HG02840 (cell line): ENCODE results near the gene MLPH.
"Not testable (repeated sequence)": the region's sequence is repeated elsewhere in the genome, so short reads cannot be mapped to it uniquely, and the experiment has no call there.

Experiments used
- ATAC-seq: cut with Tn5 transposase; IDR thresholded peaks from one replicate; pipeline ENCODE4 v1.9.1; 2021; ENCODE audit warnings: mild to moderate bottlenecking, moderate library complexity, moderate number of reproducible peaks; ENCODE audit not compliant: unreplicated experiment, low FRiP score

The MLPH gene

DNA sequence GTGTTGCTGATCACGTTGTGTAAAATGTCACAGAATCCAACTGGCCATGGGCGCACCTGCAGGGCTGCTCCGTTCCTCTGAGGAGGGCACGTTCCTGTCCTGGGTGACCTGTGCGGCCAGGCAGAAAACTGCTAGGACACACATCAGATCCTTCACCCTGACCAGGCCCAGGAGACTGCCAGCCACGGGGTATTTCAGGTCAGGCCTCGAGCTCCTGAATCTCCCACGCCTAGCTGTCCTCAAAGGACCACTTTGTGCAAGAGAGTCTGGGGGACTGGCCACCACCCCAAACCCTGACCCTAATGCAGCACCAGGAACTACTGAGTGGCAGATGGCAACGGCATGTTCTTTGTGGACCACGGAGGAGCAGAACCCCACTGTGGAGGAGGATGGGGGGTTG, 90.4 kb downstream of the MLPH start:
- ATAC-seq = no peak

DNA sequence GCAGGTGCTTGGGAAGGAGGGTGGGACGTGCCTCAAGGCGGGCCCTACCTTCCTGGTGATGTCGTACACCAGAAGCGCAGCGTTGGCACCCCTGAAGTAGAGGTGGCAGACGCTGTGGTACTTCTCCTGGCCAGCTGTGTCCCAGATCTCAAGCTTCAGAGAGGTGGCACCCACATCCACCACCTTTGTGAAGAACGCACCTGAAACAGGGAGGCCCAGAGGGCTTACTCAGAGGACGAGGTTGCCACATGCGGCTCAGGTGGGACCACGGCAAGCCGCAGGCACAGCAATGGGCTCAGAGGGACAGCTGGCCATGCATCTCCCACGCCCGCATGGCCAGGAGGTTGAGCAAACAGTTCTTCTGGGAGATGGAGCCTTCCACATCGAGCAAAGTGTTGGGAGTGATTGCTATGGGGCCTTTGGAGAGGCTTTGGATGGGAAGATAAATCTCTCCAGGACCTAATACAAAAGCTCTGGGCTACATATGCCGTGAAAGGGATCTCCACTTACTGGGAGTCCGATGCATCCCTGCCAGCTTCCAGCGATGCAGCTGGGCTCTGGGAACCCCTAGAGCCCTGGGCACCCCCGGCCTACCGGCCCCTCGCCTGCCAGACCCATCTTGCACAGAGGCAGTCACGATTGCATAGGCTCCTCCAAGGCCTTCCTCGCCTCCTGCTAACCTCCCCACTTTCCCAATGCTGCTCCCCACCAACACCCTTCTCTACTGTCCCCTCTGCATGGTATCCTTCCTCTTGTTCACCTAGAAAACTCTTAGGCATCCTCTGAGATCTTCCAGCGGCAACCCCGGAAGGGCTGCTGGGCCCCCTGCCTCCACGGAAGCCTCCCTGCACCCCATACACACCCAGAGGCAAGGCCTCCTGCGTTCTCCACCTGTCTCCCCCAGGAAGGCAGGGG, 91.2 kb downstream of the MLPH start:
- no peak for ATAC-seq

DNA sequence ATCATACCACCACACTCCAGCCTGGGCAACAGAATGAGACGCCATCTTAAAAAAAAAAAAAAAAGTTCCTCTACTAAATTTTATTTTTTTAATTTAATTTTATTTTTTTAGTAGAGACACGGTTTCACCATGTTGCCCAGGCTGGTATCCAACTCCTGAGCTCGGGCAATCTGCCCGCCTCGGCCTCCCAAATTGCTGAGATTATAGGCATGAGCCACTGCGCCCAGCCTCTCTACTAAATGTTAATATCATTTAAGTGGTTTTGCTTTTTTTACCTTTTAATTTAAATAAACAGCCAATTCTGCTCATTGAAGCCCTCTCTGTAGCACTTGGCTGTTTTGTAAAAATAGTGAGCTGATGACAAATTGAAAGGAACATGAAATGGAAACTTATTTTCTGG, 94.3 kb downstream of the MLPH start:
- ATAC-seq = no peak

- no peak for ATAC-seq
Measured at GRCh38 chr2:237581751-237582746, 95.0 kb downstream of the MLPH start.

DNA sequence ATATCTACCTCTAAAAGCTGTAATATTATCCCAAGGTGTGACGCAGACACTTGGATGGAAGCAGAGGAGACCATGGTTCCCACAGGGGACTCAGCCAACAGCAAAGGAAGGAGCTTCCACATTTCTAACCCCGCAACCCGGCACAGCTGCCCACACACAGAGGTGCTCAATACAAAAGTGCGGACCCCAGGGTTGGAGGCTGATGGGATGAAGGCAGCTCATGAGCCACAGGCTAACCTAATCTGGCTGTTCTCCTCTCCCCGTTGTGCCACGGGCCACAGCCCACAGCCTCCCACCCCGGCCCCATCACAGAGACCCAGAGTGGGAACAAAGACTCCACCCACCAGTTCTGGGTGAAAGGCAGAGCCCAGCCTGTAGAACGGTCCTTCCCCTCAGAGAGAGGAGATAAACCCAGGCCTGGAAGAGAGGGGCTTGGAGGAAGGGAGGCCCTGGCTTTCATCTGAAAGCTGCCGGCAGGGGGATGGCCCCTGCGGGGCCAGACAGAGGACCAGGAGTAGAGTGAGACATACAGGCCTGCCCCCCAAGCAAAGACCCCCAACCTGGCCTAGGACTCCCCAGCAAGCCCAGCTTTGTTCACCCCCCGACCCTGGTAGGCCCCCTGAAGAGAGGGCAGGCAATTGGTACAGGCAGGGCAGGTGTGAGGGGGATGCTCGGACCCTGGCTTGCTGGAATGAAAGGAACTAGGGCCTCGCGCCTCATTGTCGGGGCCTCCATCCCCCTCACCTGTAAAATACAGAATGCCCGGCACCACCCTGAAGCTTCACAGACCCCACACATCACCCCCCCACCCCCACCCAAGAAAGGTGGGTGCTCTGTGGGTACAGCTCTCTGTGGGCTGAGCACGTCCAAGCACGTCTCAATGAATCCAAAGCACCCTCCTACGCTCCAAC, 96.6 kb downstream of the MLPH start:
- ATAC-seq = no peak

DNA sequence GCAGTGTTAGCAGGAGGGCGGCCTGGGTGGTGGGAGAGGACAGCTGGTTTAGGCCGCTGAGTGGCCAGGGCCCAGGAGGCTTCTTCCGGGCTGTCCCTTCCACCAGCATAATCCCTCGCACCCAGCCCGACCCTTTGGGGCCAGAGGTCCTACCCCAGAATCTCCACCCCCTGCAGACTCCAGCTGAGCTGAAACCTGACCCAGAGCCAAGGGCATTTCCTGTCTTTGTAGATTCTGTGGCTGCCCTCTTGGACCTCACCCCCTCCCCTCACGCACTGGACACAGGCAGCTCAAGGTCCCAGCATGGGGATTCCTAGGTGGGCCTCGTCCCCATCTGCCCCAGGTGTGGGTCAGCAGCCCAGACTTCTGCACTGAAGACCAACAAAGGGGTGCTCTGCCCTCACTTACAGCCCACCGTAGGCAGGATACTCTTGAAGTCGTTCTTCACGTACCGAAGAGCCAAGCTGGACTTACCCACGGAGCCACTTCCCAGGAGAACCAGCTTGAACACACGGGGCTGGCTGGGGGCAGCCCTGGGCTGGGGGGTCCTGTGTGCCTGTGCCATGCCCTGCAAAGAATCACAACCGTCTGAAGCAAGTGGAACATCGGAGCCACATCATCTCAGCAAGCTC, 98.7 kb downstream of the MLPH start:
- ATAC-seq = no peak

DNA sequence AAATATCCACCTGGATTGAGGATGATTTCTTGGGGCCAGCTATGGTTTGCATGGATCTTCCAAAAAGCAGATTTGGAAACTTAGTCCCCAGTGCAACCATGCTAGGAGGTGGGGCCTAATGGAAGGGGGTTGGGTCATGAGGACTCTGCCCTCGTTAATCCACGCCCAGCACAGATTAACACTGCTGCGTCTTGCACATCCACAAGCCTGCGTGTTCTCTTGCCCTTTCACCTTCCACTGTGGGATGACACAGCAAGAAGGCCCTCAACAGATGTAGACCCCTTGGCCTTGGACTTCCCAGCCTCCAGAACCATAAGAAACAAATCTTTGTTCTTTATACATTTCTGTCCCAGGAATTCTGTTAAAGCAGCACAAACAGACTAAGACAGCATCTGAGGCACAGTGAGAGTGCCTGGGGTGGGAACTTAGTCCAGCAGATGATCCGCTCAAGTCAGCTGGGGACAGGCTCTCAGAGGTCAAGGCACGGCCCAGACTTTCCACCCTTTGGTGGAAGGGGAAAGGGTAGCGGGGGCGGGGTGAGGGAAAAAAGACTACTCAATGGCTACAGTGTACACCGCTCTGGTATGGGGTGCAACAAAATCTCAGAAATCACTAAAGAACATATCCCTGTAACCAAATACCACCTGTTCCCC, 101.1 kb downstream of the MLPH start:
- no peak for ATAC-seq

DNA sequence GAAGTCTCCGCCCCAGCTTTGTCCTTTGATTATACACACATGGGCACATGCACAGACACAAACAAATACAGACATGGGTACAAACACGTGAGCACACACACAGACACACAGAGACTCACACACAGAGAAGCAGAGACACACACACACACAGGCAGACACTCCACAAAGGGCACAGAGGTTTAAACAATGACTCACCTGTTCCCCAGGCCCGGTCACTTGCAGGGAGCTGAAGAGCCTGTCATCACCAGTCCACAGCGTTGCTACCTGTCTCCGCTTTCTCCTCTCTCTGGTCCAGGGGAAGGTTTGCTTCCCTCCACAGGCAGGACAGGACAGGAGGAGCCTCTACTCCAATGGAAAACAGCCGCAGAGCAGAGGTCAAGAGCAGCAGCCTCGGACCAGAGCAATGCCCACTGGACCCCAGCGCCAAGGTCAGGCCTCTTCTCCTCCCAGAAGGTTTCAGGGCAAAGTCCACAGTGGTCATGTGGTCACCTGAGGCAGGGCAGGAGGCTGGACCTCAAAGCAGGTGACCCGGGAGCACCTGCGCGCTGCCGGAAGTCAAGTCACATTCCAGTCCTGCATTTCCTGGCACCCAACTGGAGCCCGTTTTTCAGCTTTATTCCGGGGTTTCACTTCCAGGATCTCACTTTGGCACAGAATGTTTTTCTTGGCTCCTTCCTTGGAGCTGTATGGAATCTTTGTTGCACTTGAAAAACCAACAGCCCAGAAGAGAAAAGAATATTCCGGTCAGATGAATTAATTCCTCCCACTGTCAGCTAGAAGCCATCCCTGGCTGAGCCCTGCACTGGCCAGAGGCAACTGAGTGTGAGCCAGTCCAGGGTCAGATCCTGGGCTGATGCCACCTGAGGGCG, 103.5 kb downstream of the MLPH start, which contains the start of gene RAB17:
RAB17 (minus strand) TSS at position 463 of the 869 bp plus-strand sequence. CDS start 4,580 bp downstream, outside the sequence.
- ATAC-seq = no peak

DNA sequence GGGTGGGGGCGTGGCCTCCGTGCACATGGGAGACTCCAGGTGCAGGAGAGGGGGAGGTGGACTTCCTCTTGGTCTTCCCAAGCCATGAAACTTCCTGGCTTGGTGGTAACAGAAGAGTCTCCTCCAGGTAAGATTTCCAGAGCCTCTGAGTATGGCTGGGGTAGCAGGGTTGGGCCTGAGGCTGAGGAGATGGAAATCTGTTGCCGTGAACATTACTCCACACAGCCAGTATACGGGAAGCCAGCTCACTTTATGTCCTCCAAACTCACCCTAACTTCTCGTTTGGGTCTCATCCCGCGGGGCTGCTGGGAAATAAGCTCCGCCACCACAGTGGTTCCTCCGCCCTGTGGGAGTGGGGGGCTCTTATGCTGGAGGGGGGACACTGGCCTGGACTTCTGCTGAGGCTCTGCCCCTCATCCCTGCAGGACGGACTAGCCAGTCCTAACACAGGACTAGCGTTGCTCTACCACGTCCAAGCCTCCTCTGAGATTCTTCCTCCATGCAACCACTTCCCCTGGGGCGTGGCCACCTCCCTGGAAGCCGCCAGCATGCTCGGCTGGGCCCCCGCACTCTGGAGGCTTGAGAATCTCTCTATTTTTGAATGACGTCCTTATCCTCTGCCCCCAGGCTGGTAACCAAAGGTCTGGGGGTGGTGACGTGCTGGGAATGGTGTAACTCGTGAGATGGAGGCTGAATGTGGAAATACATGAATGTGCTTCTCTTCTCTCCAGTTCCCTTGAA, 104.3 kb downstream of the MLPH start:
- no peak for ATAC-seq

- no peak for ATAC-seq
Measured at GRCh38 chr2:237592425-237592980, 105.5 kb downstream of the MLPH start.

DNA sequence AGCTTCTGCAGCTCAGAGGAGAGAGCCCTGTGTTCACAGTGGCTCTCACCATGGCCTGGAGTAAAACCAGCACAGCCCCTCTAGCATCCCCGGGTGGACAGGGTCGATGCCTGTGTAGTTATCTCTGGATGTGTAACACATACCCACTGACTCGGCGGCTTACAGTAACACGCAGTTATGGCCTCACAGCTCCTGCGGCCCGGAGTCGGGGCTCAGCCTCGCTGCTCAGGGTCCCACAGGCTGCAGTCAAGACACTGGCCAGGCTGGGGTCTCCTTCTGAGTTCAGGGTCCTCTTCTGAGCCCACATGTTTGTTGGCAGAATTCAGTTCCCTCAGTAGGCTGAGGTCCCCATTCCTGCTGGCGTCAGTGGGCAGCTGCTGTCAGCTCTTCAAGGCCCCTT, 106.0 kb downstream of the MLPH start:
- no peak for ATAC-seq

- ATAC-seq = no peak
Measured at GRCh38 chr2:237593596-237594320, 106.7 kb downstream of the MLPH start.

DNA sequence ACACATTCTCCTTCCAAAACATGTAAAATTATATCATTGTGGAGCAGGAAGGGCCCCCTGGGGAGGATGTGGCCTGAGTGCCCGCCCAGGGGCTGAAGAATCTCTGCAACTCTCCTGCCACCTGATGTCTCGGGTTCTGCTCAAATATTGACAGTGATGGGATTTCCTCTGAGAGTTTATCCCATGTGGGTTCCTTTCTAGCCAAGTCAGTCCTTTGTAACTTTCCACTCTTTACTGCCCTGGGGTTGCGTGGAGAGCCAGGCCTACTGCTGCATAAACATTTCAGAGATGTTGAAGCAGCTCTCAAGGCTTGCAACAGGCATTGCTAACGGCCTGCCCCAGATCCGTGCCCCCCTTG, 107.4 kb downstream of the MLPH start:
- ATAC-seq = no peak

- ATAC-seq = not testable (repeated sequence)
Measured at GRCh38 chr2:237595829-237596519, 108.9 kb downstream of the MLPH start.

GRCh38 chr2:237596520-237597195, 109.6 kb downstream of the MLPH start:
- no peak for ATAC-seq
